Natural killer cell (primary cell): ENCODE measurements around the gene SLC5A2. TPM values are rescaled to one million over a fixed set of nuclear protein-coding genes. Genes with fewer than 3 reads are reported as not detected.

Experiments used
- ATAC-seq, 3 donors: fragments of 150-1000 bp in 2 of 3; fragments of 200-7000 bp in 1 of 3; cut with Tn5 transposase; 1 replicate in 1 of 3; 2 replicates in 2 of 3; pipeline ENCODE4 v1.10.0; 2021; ENCODE audit warnings: mild to moderate bottlenecking in 2 of 3, moderate library complexity in 2 of 3
- DNase-seq, 2 donors: peaks; one replicate each; pipeline versions ENCODE4 v3.0.0 to v3.0.0-alpha.2; 2013 to 2021; ENCODE audit warnings: mixed read lengths in 1 of 2
- H3K27ac ChIP-seq: one replicate; pipeline ENCODE4 v1.5.1; 2013; ENCODE audit warnings: mild to moderate bottlenecking, low read length
- H3K27me3 ChIP-seq: one replicate; pipeline ENCODE4 v1.6.1; 2013; ENCODE audit warnings: low read length; ENCODE audit not compliant: control insufficient read depth, insufficient read depth
- H3K36me3 ChIP-seq: one replicate; pipeline ENCODE4 v1.6.1; 2013; ENCODE audit warnings: low read length; ENCODE audit not compliant: control insufficient read depth, insufficient read depth
- H3K4me1 ChIP-seq: one replicate; pipeline ENCODE4 v1.6.1; 2013; ENCODE audit warnings: low read length; ENCODE audit not compliant: control insufficient read depth, insufficient read depth
- H3K4me3 ChIP-seq: one replicate; pipeline ENCODE4 v1.5.1; 2013; ENCODE audit warnings: low read length
- H3K9me3 ChIP-seq: one replicate; pipeline ENCODE4 v1.6.1; 2013; ENCODE audit warnings: low read length; ENCODE audit not compliant: control insufficient read depth, insufficient read depth
- H3K27ac Mint-ChIP-seq, 2 donors: one replicate each; pipeline ENCODE4 v1.8.0; 2022; ENCODE audit warnings: mild to moderate bottlenecking in 2 of 2, mixed read lengths in 2 of 2, moderate library complexity in 1 of 2
- H3K27me3 Mint-ChIP-seq, 2 donors: one replicate each; pipeline ENCODE4 v1.8.0; 2022; ENCODE audit warnings: low read depth in 2 of 2, mixed read lengths in 2 of 2
- H3K36me3 Mint-ChIP-seq: one replicate; pipeline ENCODE4 v1.8.0; 2022; ENCODE audit warnings: mixed read lengths
- H3K4me1 Mint-ChIP-seq, 2 donors: one replicate each; pipeline ENCODE4 v1.8.0; 2022; ENCODE audit warnings: mixed read lengths in 2 of 2
- H3K4me3 Mint-ChIP-seq: one replicate; pipeline ENCODE4 v1.8.0; 2022; ENCODE audit warnings: mild to moderate bottlenecking, moderate library complexity, mixed read lengths
- H3K9me3 Mint-ChIP-seq, 2 donors: one replicate each; pipeline ENCODE4 v1.8.0; 2022; ENCODE audit warnings: mixed read lengths in 2 of 2
- CTCF ChIP-seq: fragments of 200-600 bp; IDR thresholded peaks from one replicate; pipeline ENCODE4 v1.8.0; 2022; ENCODE audit warnings: antibody characterized with exemption
- WGBS: methylation state at CpG from one replicate; pipeline ENCODE4 v1.1.7; 2013; ENCODE audit warnings: missing lambda C conversion rate; ENCODE audit not compliant: insufficient coverage; 5-methylcytosine and 5-hydroxymethylcytosine counted together
- intact Hi-C: fragments of 100-400 bp; cut with micrococcal nuclease; formaldehyde crosslinking; loops from one replicate; pipeline ENCODE4 v1.14.2; 2022
- total RNA-seq, 4 donors: library from RNA; stranded (reverse); fragments of 120-200 nt in 1 of 4; gene quantifications; one replicate each; pipeline versions ENCODE4 v1.2.3 to v1.2.4, GENCODE V29; 2013 to 2022

The SLC5A2 gene
- total RNA-seq, 3 donors from 2014 or later (not counting 1 experiment from before 2014, with no cell fraction given), result 0.20 to 0.96 TPM; not detected in 1

- no peaks in the 10 kb centered on the region for H3K27me3 Mint-ChIP-seq
- H3K27ac Mint-ChIP-seq, result peak overlapping the region; percentile 94 to 97
- peak overlapping the region; percentile 85 for H3K4me3 ChIP-seq
- peaks cover 24% of the 10 kb centered on the region for H3K36me3 ChIP-seq
- intact Hi-C loops, result loop anchor here (1.0 to 10.0 kb wide), 5 partner anchors 95 to 427 kb away; partner anchors contain the start of genes FUS, STX4 and ZNF267
- no peaks in the 10 kb centered on the region for H3K9me3 ChIP-seq
- ATAC-seq, result peak; percentile 79 to 94 (median 80)
- no peaks in the 10 kb centered on the region for H3K36me3 Mint-ChIP-seq
- H3K27ac ChIP-seq, result peak overlapping the region; percentile 97
- H3K27me3 ChIP-seq, result no peaks in the 10 kb centered on the region
- TF ChIP-seq CTCF, result no peak
- peaks cover 25 to 37% of the 10 kb centered on the region in 2 donors for H3K4me1 Mint-ChIP-seq
- peaks cover 51% of the 10 kb centered on the region for H3K4me1 ChIP-seq
- 4% methylated on average over 61 of the region's 61 CpGs for WGBS
- H3K9me3 Mint-ChIP-seq, result no peaks in the 10 kb centered on the region
- peak; percentile 100 for DNase-seq
- H3K4me3 Mint-ChIP-seq, result peak overlapping the region; percentile 94
These were observed 23.0 kb upstream of the SLC5A2 start for GRCh38 chr16:31459687-31460581.

GRCh38 chr16:31460582-31461002 is 22.3 kb upstream of the SLC5A2 start:
- Mint-ChIP-seq H3K4me3 (peak overlapping the region; percentile 94), H3K27me3 (no peaks in the 10 kb centered on the region), H3K9me3 (no peaks in the 10 kb centered on the region), H3K4me1 (peaks cover 19 to 30% of the 10 kb centered on the region in 2 donors), H3K27ac (peak overlapping the region; percentile 94 to 97), H3K36me3 (no peaks in the 10 kb centered on the region)
- Histone ChIP-seq H3K4me3 (no peak overlapping the region), H3K4me1 (peaks cover 45% of the 10 kb centered on the region), H3K36me3 (peaks cover 28% of the 10 kb centered on the region), H3K9me3 (no peaks in the 10 kb centered on the region), H3K27me3 (no peaks in the 10 kb centered on the region), H3K27ac (no peak overlapping the region)
- peak; percentile 67 for TF ChIP-seq CTCF
- no peak for ATAC-seq
- peak in 1 of 2 donors; percentile 73 for DNase-seq
- WGBS, result 68% methylated on average over 5 of the region's 8 CpGs
- intact Hi-C loops, result no loop called here

- Histone ChIP-seq H3K4me3 (no peak overlapping the region), H3K4me1 (peaks cover 37% of the 10 kb centered on the region), H3K27ac (no peak overlapping the region), H3K36me3 (peaks cover 35% of the 10 kb centered on the region), H3K27me3 (no peaks in the 10 kb centered on the region), H3K9me3 (no peaks in the 10 kb centered on the region)
- WGBS, result 84% methylated on average over 6 of the region's 10 CpGs
- peak overlapping the region; percentile 87 to 97 for H3K27ac Mint-ChIP-seq
- H3K36me3 Mint-ChIP-seq, result no peaks in the 10 kb centered on the region
- no peaks in the 10 kb centered on the region for H3K9me3 Mint-ChIP-seq
- TF ChIP-seq CTCF, result no peak
- ATAC-seq (no peak), DNase-seq (no peak)
- H3K4me3 Mint-ChIP-seq, result no peak overlapping the region
- peaks cover 15 to 24% of the 10 kb centered on the region in 2 donors for H3K4me1 Mint-ChIP-seq
- no peaks in the 10 kb centered on the region for H3K27me3 Mint-ChIP-seq
- intact Hi-C loops, result no loop called here
These were observed 21.6 kb upstream of the SLC5A2 start for GRCh38 chr16:31461201-31461920.
